Measurements from ENCODE around the gene HOXD8.

HOXD8 gene

DNA sequence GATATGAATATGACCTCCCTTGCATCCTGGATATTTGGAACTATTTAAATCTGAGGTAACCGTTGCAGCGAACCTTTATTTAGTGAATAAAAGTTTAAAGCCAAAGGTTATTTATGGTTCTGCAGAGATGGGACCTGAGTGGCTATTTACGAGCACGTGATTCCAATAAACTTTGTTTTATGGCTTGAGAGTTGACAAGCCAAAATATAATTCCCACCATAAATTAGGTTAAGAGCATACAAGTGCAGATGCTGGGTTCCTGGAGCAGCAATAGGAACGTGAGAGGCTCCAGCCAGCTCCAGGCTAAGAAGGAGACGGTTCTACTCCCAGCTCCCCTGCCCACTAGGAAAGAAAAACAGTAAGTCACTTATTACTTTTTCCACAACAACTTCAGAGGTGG lies 16.6 kb downstream of the HOXD8 start (continued):
- TF ChIP-seq SP2 (tag by site-specific recombination; IDR thresholded peaks at IDR 0.05) (0 out of 2 replicates have a peak, but pooled peaks have one; percentile 9), ZNF610 (tag by site-specific recombination; IDR thresholded peaks at IDR 0.05; ENCODE audit: borderline replicate concordance) (no peak), ZSCAN30 (tag by site-specific recombination; IDR thresholded peaks at IDR 0.05) (peak; percentile 53; the same call in 1 of the 2 replicates), ZBTB17 (tag by site-specific recombination; IDR thresholded peaks at IDR 0.05) (0 out of 2 replicates have a peak, but pooled peaks have one; percentile 12), ZNF248 (tag by site-specific recombination; IDR thresholded peaks at IDR 0.05) (no peak), ZNF768 (tag by site-specific recombination; IDR thresholded peaks at IDR 0.05) (no peak)
- TF ChIP-seq, protein P1, sequence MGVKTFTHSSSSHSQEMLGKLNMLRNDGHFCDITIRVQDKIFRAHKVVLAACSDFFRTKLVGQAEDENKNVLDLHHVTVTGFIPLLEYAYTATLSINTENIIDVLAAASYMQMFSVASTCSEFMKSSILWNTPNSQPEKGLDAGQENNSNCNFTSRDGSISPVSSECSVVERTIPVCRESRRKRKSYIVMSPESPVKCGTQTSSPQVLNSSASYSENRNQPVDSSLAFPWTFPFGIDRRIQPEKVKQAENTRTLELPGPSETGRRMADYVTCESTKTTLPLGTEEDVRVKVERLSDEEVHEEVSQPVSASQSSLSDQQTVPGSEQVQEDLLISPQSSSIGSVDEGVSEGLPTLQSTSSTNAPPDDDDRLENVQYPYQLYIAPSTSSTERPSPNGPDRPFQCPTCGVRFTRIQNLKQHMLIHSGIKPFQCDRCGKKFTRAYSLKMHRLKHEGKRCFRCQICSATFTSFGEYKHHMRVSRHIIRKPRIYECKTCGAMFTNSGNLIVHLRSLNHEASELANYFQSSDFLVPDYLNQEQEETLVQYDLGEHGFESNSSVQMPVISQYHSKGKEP (tag by site-specific recombination; IDR thresholded peaks at IDR 0.05) = peak; percentile 70
- TF ChIP-seq, protein P2, sequence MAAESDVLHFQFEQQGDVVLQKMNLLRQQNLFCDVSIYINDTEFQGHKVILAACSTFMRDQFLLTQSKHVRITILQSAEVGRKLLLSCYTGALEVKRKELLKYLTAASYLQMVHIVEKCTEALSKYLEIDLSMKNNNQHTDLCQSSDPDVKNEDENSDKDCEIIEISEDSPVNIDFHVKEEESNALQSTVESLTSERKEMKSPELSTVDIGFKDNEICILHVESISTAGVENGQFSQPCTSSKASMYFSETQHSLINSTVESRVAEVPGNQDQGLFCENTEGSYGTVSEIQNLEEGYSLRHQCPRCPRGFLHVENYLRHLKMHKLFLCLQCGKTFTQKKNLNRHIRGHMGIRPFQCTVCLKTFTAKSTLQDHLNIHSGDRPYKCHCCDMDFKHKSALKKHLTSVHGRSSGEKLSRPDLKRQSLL (tag by site-specific recombination; IDR thresholded peaks at IDR 0.05) = peak; percentile 99
- TF ChIP-seq, protein P3, sequence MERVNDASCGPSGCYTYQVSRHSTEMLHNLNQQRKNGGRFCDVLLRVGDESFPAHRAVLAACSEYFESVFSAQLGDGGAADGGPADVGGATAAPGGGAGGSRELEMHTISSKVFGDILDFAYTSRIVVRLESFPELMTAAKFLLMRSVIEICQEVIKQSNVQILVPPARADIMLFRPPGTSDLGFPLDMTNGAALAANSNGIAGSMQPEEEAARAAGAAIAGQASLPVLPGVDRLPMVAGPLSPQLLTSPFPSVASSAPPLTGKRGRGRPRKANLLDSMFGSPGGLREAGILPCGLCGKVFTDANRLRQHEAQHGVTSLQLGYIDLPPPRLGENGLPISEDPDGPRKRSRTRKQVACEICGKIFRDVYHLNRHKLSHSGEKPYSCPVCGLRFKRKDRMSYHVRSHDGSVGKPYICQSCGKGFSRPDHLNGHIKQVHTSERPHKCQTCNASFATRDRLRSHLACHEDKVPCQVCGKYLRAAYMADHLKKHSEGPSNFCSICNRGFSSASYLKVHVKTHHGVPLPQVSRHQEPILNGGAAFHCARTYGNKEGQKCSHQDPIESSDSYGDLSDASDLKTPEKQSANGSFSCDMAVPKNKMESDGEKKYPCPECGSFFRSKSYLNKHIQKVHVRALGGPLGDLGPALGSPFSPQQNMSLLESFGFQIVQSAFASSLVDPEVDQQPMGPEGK (tag by site-specific recombination; IDR thresholded peaks at IDR 0.05) = no peak

DNA sequence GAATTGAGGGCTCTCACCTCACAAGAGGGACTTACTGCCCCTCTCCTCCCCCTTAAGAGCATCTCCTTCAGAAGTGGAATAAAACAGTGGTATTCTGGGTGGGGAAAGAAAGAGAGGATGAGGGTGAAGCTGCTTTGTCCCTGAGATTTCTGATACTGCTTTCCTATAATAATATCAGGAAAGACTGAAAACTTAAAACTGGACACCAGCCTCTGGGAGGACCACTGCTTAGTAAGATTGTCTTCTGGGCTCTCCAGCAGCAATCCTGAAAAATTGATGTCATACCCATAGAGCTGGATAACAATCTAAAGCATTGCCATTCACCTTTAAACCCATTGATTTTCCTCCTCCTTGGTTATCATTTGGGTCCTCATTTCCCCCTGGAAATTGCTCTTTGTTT lies 17.1 kb downstream of the HOXD8 start:
- TF ChIP-seq, protein P4, sequence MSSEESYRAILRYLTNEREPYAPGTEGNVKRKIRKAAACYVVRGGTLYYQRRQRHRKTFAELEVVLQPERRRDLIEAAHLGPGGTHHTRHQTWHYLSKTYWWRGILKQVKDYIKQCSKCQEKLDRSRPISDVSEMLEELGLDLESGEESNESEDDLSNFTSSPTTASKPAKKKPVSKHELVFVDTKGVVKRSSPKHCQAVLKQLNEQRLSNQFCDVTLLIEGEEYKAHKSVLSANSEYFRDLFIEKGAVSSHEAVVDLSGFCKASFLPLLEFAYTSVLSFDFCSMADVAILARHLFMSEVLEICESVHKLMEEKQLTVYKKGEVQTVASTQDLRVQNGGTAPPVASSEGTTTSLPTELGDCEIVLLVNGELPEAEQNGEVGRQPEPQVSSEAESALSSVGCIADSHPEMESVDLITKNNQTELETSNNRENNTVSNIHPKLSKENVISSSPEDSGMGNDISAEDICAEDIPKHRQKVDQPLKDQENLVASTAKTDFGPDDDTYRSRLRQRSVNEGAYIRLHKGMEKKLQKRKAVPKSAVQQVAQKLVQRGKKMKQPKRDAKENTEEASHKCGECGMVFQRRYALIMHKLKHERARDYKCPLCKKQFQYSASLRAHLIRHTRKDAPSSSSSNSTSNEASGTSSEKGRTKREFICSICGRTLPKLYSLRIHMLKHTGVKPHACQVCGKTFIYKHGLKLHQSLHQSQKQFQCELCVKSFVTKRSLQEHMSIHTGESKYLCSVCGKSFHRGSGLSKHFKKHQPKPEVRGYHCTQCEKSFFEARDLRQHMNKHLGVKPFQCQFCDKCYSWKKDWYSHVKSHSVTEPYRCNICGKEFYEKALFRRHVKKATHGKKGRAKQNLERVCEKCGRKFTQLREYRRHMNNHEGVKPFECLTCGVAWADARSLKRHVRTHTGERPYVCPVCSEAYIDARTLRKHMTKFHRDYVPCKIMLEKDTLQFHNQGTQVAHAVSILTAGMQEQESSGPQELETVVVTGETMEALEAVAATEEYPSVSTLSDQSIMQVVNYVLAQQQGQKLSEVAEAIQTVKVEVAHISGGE (tag by site-specific recombination; conservative IDR thresholded peaks at IDR 0.05; ENCODE audit: low read depth) = no peak
- TF ChIP-seq, protein P5, sequence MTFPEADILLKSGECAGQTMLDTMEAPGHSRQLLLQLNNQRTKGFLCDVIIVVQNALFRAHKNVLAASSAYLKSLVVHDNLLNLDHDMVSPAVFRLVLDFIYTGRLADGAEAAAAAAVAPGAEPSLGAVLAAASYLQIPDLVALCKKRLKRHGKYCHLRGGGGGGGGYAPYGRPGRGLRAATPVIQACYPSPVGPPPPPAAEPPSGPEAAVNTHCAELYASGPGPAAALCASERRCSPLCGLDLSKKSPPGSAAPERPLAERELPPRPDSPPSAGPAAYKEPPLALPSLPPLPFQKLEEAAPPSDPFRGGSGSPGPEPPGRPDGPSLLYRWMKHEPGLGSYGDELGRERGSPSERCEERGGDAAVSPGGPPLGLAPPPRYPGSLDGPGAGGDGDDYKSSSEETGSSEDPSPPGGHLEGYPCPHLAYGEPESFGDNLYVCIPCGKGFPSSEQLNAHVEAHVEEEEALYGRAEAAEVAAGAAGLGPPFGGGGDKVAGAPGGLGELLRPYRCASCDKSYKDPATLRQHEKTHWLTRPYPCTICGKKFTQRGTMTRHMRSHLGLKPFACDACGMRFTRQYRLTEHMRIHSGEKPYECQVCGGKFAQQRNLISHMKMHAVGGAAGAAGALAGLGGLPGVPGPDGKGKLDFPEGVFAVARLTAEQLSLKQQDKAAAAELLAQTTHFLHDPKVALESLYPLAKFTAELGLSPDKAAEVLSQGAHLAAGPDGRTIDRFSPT (tag by site-specific recombination; IDR thresholded peaks at IDR 0.05) = no peak
- no peak for TF ChIP-seq OVOL3 (tag by site-specific recombination; IDR thresholded peaks at IDR 0.05)
- no peak for TF ChIP-seq SP7 (tag by site-specific recombination; IDR thresholded peaks at IDR 0.05)
- no peak for TF ChIP-seq ZNF571 (tag by site-specific recombination; IDR thresholded peaks at IDR 0.05)
- no peak for TF ChIP-seq HOXD13 (CRISPR knock-in tag; IDR thresholded peaks at IDR 0.05; ENCODE audit: borderline replicate concordance)
- TF ChIP-seq ZNF223 (tag by site-specific recombination; IDR thresholded peaks at IDR 0.05) = no peak
- TF ChIP-seq ZNF585B (tag by site-specific recombination; IDR thresholded peaks at IDR 0.05) = no peak
- no peak for TF ChIP-seq ZNF707 (tag by site-specific recombination; IDR thresholded peaks at IDR 0.05)
- no peak for TF ChIP-seq ZBTB48 (tag by site-specific recombination; IDR thresholded peaks at IDR 0.05)
- CTCF ChIA-PET = no interaction called here
- H3K36me3 ChIP-seq (ENCODE audit: control insufficient read depth in 2 of 2, insufficient read depth in 1 of 2, low read length in 2 of 2) = peaks cover 0 to 18% of the 10 kb centered on the region in 2 experiments; a peak in 1 of 3 replicates
- POLR2A ChIA-PET = no interaction called here
- H3K4me1 ChIP-seq (ENCODE audit: control insufficient read depth, insufficient read depth, low read length) = peaks cover 15% of the 10 kb centered on the region
- H3K9me3 ChIP-seq (ENCODE audit: control insufficient read depth, insufficient read depth, low read depth, low read length) = no peaks in the 10 kb centered on the region
- H3K4me3 ChIP-seq (ENCODE audit: low read depth, low read length) = no peak overlapping the region
- peak overlapping the region; percentile 29; the same call in 1 of the 2 replicates for H3K27ac ChIP-seq (ENCODE audit: extremely low read depth, low read depth, low read length)
